HG03558 (cell line): ENCODE results near the gene INTS14.
"Not testable (repeated sequence)": the region's sequence is repeated elsewhere in the genome, so short reads cannot be mapped to it uniquely, and the experiment has no call there.

Experiments
- ATAC-seq: cut with Tn5 transposase; IDR thresholded peaks from one replicate; pipeline ENCODE4 v1.9.1; 2021; ENCODE audit warnings: moderate number of reproducible peaks; ENCODE audit not compliant: unreplicated experiment; ENCODE audit errors: extremely low read depth

The INTS14 gene

GRCh38 chr15:65584241-65584640 lies 26.7 kb downstream of the INTS14 start:
- no peak for ATAC-seq

- ATAC-seq: no peak
These were observed 27.2 kb downstream of the INTS14 start for GRCh38 chr15:65583701-65584100.

GRCh38 chr15:65580287-65580686 lies 30.6 kb downstream of the INTS14 start:
- ATAC-seq: no peak

- no peak for ATAC-seq
These were observed 31.2 kb downstream of the INTS14 start for GRCh38 chr15:65579762-65580161.

GRCh38 chr15:65578904-65579728 lies 31.8 kb downstream of the INTS14 start:
- ATAC-seq: no peak

GRCh38 chr15:65577129-65577996 lies 33.6 kb downstream of the INTS14 start:
- no peak for ATAC-seq

GRCh38 chr15:65576664-65577063 lies 34.3 kb downstream of the INTS14 start:
- no peak for ATAC-seq

GRCh38 chr15:65571971-65572370 lies 39.0 kb downstream of the INTS14 start:
- no peak for ATAC-seq

GRCh38 chr15:65569728-65570127 lies 41.2 kb downstream of the INTS14 start:
- no peak for ATAC-seq

GRCh38 chr15:65561934-65562333 lies 49.0 kb downstream of the INTS14 start:
- no peak for ATAC-seq

- no peak for ATAC-seq
These were observed 51.0 kb downstream of the INTS14 start for GRCh38 chr15:65559941-65560340.

- no peak for ATAC-seq
These were observed 51.8 kb downstream of the INTS14 start for GRCh38 chr15:65558997-65559760.

GRCh38 chr15:65558336-65558735 lies 52.6 kb downstream of the INTS14 start:
- ATAC-seq: no peak

GRCh38 chr15:65556622-65557021 lies 54.3 kb downstream of the INTS14 start:
- no peak for ATAC-seq

GRCh38 chr15:65553691-65554090 lies 57.2 kb downstream of the INTS14 start:
- no peak for ATAC-seq

- not testable (repeated sequence) for ATAC-seq
These were observed 58.1 kb downstream of the INTS14 start for GRCh38 chr15:65552851-65553250.

- no peak for ATAC-seq
These were observed 59.7 kb downstream of the INTS14 start for GRCh38 chr15:65551183-65551582.

GRCh38 chr15:65550681-65551098 lies 60.2 kb downstream of the INTS14 start:
- no peak for ATAC-seq

GRCh38 chr15:65549288-65549687 lies 61.6 kb downstream of the INTS14 start:
- ATAC-seq: not testable (repeated sequence)

- ATAC-seq: no peak
These were observed 63.1 kb downstream of the INTS14 start for GRCh38 chr15:65547841-65548240.
